Neural crest cell (in vitro differentiated cells): Measurements from ENCODE around the gene WDR76. TPM values are rescaled to one million over a fixed set of nuclear protein-coding genes. Genes with fewer than 3 reads are reported as not detected.

ENCODE experiments used
- DNase-seq: peaks from one replicate; pipeline ENCODE4 v3.0.0; 2021; ENCODE audit warnings: low read depth, mixed read lengths, low spot score
- H3K27ac Mint-ChIP-seq: one replicate; pipeline ENCODE4 v1.8.0; 2021; ENCODE audit warnings: mild to moderate bottlenecking, mixed read lengths; ENCODE audit not compliant: unreplicated experiment
- H3K27me3 Mint-ChIP-seq: 2 replicates; pipeline ENCODE4 v1.8.0; 2021; ENCODE audit warnings: low read depth, mild to moderate bottlenecking, mixed read lengths
- H3K36me3 Mint-ChIP-seq: 2 replicates; pipeline ENCODE4 v1.8.0; 2021; ENCODE audit warnings: low read depth, mild to moderate bottlenecking, mixed read lengths
- H3K4me1 Mint-ChIP-seq: 2 replicates; pipeline ENCODE4 v1.8.0; 2021; ENCODE audit warnings: mixed read lengths
- H3K4me3 Mint-ChIP-seq: one replicate; pipeline ENCODE4 v1.8.0; 2021; ENCODE audit warnings: mild to moderate bottlenecking, mixed read lengths
- H3K9me3 Mint-ChIP-seq: 2 replicates; pipeline ENCODE4 v1.8.0; 2021; ENCODE audit warnings: mixed read lengths
- CTCF ChIP-seq: fragments of 200-600 bp; sonication (generic); conservative IDR thresholded peaks from 2 replicates; pipeline ENCODE4 v1.5.0; 2021; ENCODE audit warnings: antibody characterized with exemption, mild to moderate bottlenecking
- total RNA-seq: library from RNA; stranded (reverse); gene quantifications from 2 replicates; pipeline ENCODE4 v1.2.1, GENCODE V29; 2021

Gene WDR76
- total RNA-seq, 1 donor from 2014 or later: 41.3 TPM

- Mint-ChIP-seq H3K4me3 (no peak overlapping the region), H3K27ac (peak overlapping the region; percentile 85), H3K9me3 (no peaks in the 10 kb centered on the region), H3K27me3 (no peaks in the 10 kb centered on the region), H3K4me1 (peaks cover 17% of the 10 kb centered on the region), H3K36me3 (no peaks in the 10 kb centered on the region)
- peak; percentile 89 for DNase-seq
- TF ChIP-seq CTCF: peak; percentile 95
Observed at GRCh38 chr15:43903864-43904290, 77.1 kb downstream of the WDR76 start.

- H3K27ac Mint-ChIP-seq: no peak overlapping the region
- H3K9me3 Mint-ChIP-seq: no peaks in the 10 kb centered on the region
- no peak for TF ChIP-seq CTCF
- H3K4me1 Mint-ChIP-seq: peaks cover 11% of the 10 kb centered on the region
- no peak overlapping the region for H3K4me3 Mint-ChIP-seq
- H3K27me3 Mint-ChIP-seq: no peaks in the 10 kb centered on the region
- no peak for DNase-seq
- no peaks in the 10 kb centered on the region for H3K36me3 Mint-ChIP-seq
Observed at GRCh38 chr15:43905755-43906154, 79.0 kb downstream of the WDR76 start.

- no peak for TF ChIP-seq CTCF
- H3K9me3 Mint-ChIP-seq: no peaks in the 10 kb centered on the region
- DNase-seq: no peak
- H3K36me3 Mint-ChIP-seq: no peaks in the 10 kb centered on the region
- H3K4me1 Mint-ChIP-seq: peaks cover 14% of the 10 kb centered on the region
- H3K4me3 Mint-ChIP-seq: no peak overlapping the region
- H3K27ac Mint-ChIP-seq: no peak overlapping the region
- no peaks in the 10 kb centered on the region for H3K27me3 Mint-ChIP-seq
Observed at GRCh38 chr15:43908516-43909050, 81.8 kb downstream of the WDR76 start.

- Mint-ChIP-seq H3K4me3 (no peak overlapping the region), H3K27ac (peak overlapping the region; percentile 62), H3K4me1 (peaks cover 9% of the 10 kb centered on the region), H3K36me3 (no peaks in the 10 kb centered on the region), H3K27me3 (no peaks in the 10 kb centered on the region), H3K9me3 (no peaks in the 10 kb centered on the region)
- no peak for TF ChIP-seq CTCF
- no peak for DNase-seq
Observed at GRCh38 chr15:43911235-43911781, 84.5 kb downstream of the WDR76 start.

GRCh38 chr15:43912208-43912607, 85.4 kb downstream of the WDR76 start:
- H3K4me3 Mint-ChIP-seq: no peak overlapping the region
- TF ChIP-seq CTCF: no peak
- H3K27ac Mint-ChIP-seq: peak overlapping the region; percentile 35
- DNase-seq: no peak
- H3K27me3 Mint-ChIP-seq: no peaks in the 10 kb centered on the region
- no peaks in the 10 kb centered on the region for H3K9me3 Mint-ChIP-seq
- no peaks in the 10 kb centered on the region for H3K36me3 Mint-ChIP-seq
- peaks cover 9% of the 10 kb centered on the region for H3K4me1 Mint-ChIP-seq
